AG09309 (cell line): ENCODE data around the gene DTNBP1.

Experiments
- DNase-seq: peaks from one replicate; pipeline ENCODE4 v3.0.0-alpha.2; 2010; ENCODE audit warnings: low read depth
- H3K4me3 ChIP-seq: 2 replicates; pipeline ENCODE4 v1.5.1; 2011; ENCODE audit warnings: mild to moderate bottlenecking, low read depth, low read length, moderate library complexity; ENCODE audit not compliant: control insufficient read depth
- TF ChIP-seq, protein P1 (sequence below): IDR thresholded peaks from 2 replicates; pipeline ENCODE4 v1.5.1; 2011; ENCODE audit warnings: mild to moderate bottlenecking, low read depth, low read length, inconsistent platforms; ENCODE audit not compliant: insufficient read depth, control insufficient read depth; ENCODE audit errors: missing control alignments

Gene DTNBP1

DNA sequence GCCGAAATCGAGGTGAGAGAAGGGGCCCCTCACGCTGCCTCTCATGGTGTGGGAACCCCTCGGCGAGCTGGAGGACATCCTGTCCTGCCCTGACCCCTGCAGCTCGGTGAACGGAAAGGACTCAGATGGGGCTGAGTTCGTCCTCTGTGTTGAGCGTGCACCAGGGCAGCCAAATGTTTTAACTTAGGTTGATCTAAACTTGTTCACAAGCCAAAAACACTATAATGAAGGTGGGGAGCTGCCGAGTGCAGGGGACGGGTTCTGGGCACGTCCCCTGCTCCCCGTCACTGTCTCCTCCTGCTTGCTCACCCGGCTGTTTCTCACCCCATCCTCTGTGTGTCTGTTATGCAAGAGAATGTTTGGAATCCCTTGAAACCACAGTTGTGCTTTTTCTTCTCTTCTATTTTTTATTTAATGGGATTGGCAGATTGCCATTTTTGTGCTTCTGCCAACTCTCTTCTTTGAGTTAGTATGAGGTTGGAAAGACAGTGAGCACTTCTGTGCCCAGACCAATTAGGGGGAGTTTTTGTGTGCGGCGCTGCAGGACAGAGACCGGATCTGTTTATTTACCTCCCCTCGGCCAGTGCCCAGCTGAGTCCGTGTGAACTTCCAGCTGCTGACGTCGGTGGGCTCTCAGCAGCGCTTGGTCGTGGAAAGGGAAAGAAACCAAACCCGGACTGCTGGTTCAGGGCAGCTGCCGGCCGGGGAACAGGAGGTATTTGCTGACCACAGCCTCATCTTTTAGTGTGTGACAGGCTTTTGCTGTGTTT is 158.1 kb downstream of the DTNBP1 start:
- peak overlapping the region; percentile 9 for H3K4me3 ChIP-seq
- TF ChIP-seq, protein P1, sequence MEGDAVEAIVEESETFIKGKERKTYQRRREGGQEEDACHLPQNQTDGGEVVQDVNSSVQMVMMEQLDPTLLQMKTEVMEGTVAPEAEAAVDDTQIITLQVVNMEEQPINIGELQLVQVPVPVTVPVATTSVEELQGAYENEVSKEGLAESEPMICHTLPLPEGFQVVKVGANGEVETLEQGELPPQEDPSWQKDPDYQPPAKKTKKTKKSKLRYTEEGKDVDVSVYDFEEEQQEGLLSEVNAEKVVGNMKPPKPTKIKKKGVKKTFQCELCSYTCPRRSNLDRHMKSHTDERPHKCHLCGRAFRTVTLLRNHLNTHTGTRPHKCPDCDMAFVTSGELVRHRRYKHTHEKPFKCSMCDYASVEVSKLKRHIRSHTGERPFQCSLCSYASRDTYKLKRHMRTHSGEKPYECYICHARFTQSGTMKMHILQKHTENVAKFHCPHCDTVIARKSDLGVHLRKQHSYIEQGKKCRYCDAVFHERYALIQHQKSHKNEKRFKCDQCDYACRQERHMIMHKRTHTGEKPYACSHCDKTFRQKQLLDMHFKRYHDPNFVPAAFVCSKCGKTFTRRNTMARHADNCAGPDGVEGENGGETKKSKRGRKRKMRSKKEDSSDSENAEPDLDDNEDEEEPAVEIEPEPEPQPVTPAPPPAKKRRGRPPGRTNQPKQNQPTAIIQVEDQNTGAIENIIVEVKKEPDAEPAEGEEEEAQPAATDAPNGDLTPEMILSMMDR, result peak; percentile 13
- DNase-seq, result peak; percentile 97

DNA sequence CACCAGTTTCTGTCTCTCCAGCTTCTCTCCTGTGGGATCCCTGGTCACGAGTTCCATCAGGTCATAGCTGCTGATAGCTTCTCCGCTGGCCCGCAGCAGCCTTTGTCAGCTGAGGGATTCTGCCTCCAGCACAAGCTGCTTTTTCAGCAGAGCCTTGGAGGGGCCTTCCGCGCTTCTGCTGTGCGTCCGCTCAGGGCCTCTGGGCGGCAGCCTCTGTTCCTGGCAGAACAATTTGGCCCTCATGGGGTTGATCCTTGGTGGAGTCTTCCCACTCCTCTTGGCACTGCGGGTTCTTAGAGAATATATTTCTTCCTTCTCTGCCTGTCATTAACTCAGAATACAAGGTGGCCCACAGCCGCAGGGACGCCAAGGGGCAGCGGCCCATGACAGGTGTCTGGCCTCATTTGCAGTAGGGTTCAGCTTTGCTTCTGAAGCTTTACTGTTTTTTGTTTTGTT is 158.8 kb downstream of the DTNBP1 start:
- no peak overlapping the region for H3K4me3 ChIP-seq
- DNase-seq, result no peak
- TF ChIP-seq, protein P1, result no peak

DNA sequence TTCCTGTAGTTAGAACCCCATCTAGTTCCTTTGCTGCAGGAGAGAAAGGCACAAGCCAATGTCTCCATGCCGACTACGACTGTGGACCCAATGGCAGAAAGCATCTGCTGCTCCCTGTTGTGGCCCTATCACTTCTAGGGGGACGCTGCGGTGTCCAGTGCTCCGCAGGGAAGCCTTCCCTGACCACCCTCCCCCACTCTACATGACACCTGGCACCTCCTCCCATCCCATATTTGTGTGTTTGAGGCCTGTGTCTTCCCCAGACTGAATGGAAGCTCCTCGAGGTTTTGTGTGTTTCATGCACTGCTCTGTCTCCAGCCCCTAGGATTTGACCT is 159.5 kb downstream of the DTNBP1 start:
- TF ChIP-seq, protein P1, result no peak
- no peak for DNase-seq
- no peak overlapping the region for H3K4me3 ChIP-seq

GRCh38 chr6:15502446-15503345 is 160.1 kb downstream of the DTNBP1 start:
- no peak overlapping the region for H3K4me3 ChIP-seq
- TF ChIP-seq, protein P1, result no peak
- DNase-seq, result no peak

DNA sequence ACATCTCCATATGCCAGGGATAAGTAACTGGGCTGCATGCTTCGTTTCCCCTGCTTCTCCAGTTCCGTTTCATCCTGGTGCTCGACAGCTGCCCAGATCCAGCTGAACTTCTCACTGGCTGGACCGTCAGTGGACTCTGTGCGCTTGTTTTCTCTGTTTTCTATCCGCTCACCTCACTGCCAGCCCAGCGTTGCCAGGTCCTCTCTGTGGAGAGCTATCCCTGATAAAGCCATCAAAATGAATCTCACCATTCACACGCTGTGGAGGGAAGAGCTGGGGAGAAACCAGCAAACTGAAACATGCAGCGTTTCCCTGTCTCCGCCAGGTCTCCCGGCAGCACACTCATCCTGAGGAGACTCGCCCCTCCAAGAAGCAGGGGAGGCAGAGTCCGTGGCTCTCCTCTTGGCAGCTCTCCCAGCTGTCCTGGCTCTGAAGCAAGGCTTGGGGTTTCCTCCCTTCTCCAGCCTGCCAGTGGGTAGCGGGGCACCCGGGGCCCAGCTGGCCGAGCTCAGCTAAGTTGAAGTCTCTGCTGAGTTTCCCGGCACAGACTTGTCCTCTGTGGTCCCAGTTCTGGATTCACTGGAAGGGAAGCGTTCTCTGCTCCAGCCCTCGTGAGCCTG is 160.9 kb downstream of the DTNBP1 start:
- TF ChIP-seq, protein P1, result no peak
- H3K4me3 ChIP-seq, result no peak overlapping the region
- no peak for DNase-seq
